Epithelial cell of esophagus (primary cell): ENCODE measurements around the gene UBE2C.

Source experiments
- DNase-seq: peaks from one replicate; pipeline ENCODE4 v3.0.0; 2010; ENCODE audit warnings: low read depth
- H3K4me3 ChIP-seq: 2 replicates; pipeline ENCODE4 v1.5.1; 2011; ENCODE audit warnings: mild to moderate bottlenecking, low read length, control low read depth
- CTCF ChIP-seq: IDR thresholded peaks from 2 replicates; pipeline ENCODE4 v1.5.1; 2011; ENCODE audit warnings: low read depth, mild to moderate bottlenecking, low read length, control low read depth, inconsistent platforms; ENCODE audit not compliant: insufficient read depth; ENCODE audit errors: missing control alignments

UBE2C gene

GRCh38 chr20:45848969-45849582 is 36.6 kb downstream of the UBE2C start:
- no peak overlapping the region for H3K4me3 ChIP-seq
- no peak for TF ChIP-seq CTCF
- no peak for DNase-seq

GRCh38 chr20:45850238-45850637 is 37.8 kb downstream of the UBE2C start:
- no peak overlapping the region for H3K4me3 ChIP-seq
- no peak for TF ChIP-seq CTCF
- DNase-seq = no peak

- TF ChIP-seq CTCF = no peak
- no peak overlapping the region for H3K4me3 ChIP-seq
- no peak for DNase-seq
Measured at GRCh38 chr20:45850926-45851325, 38.5 kb downstream of the UBE2C start.

- TF ChIP-seq CTCF = no peak
- DNase-seq = no peak
- H3K4me3 ChIP-seq = no peak overlapping the region
Measured at GRCh38 chr20:45851501-45851900, 39.1 kb downstream of the UBE2C start.

- H3K4me3 ChIP-seq = no peak overlapping the region
- no peak for DNase-seq
- TF ChIP-seq CTCF = no peak
Measured at GRCh38 chr20:45852326-45852725, 39.9 kb downstream of the UBE2C start.

GRCh38 chr20:45853484-45853883 is 41.0 kb downstream of the UBE2C start:
- no peak for DNase-seq
- no peak for TF ChIP-seq CTCF
- no peak overlapping the region for H3K4me3 ChIP-seq
